ENCODE data around the gene ANO2. TPM values are rescaled to one million over a fixed set of nuclear protein-coding genes. Genes with fewer than 3 reads are reported as not detected.

The ANO2 gene
- polyA plus RNA-seq, 1 donor from 2014 or later = 1.8 TPM

GRCh38 chr12:5905757-5906156 is 39.3 kb downstream of the ANO2 start:
- no peak overlapping the region for H3K27ac ChIP-seq (ENCODE audit: low read length)
- no peak overlapping the region for H3K4me2 ChIP-seq (ENCODE audit: low read length)
- H3K27me3 ChIP-seq (ENCODE audit: insufficient read depth, low read depth, low read length) = no peaks in the 10 kb centered on the region
- no peaks in the 10 kb centered on the region for H3K79me2 ChIP-seq (replicated peaks; ENCODE audit: insufficient read depth, low read length)
- H2AFZ ChIP-seq (ENCODE audit: low read depth, low read length) = no peak overlapping the region
- no peak overlapping the region for H3K4me3 ChIP-seq (ENCODE audit: low read length)
- no peaks in the 10 kb centered on the region for H3K36me3 ChIP-seq (ENCODE audit: insufficient read depth, low read length)
- no peaks in the 10 kb centered on the region for H3K9me3 ChIP-seq (ENCODE audit: low read length)
- H3F3A ChIP-seq (ENCODE audit: insufficient read depth, low read length, poor library complexity, severe bottlenecking) = no peaks in the 10 kb centered on the region
- no peaks in the 10 kb centered on the region for H4K20me1 ChIP-seq (ENCODE audit: insufficient read depth)
- no peak for TF ChIP-seq EZH2 (IDR thresholded peaks at IDR 0.05; ENCODE audit: borderline replicate concordance, insufficient read depth, low read length, poor library complexity, severe bottlenecking)
- no peak for TF ChIP-seq CTCF (IDR thresholded peaks at IDR 0.05; ENCODE audit: poor library complexity, severe bottlenecking)
- no peak for TF ChIP-seq REST (IDR thresholded peaks at IDR 0.05; ENCODE audit: borderline replicate concordance)
- no peak for TF ChIP-seq RAD21 (conservative IDR thresholded peaks at IDR 0.05)
- TF ChIP-seq EP300 (conservative IDR thresholded peaks at IDR 0.05; ENCODE audit: poor library complexity, severe bottlenecking) = no peak
- TF ChIP-seq SMC3 (conservative IDR thresholded peaks at IDR 0.05; ENCODE audit: poor library complexity) = no peak
- no peak overlapping the region for H3K9ac ChIP-seq (ENCODE audit: low read length)
- no peaks in the 10 kb centered on the region for H3K9me2 ChIP-seq (ENCODE audit: insufficient read depth, low read length)

GRCh38 chr12:5904969-5905368 is 40.1 kb downstream of the ANO2 start:
- H3K9me2 ChIP-seq (ENCODE audit: insufficient read depth, low read length) = no peaks in the 10 kb centered on the region
- H3K9me3 ChIP-seq (ENCODE audit: low read length) = no peaks in the 10 kb centered on the region
- no peaks in the 10 kb centered on the region for H4K20me1 ChIP-seq (ENCODE audit: insufficient read depth)
- H2AFZ ChIP-seq (ENCODE audit: low read depth, low read length) = no peak overlapping the region
- no peaks in the 10 kb centered on the region for H3K79me2 ChIP-seq (replicated peaks; ENCODE audit: insufficient read depth, low read length)
- H3K4me3 ChIP-seq (ENCODE audit: low read length) = no peak overlapping the region
- H3K27me3 ChIP-seq (ENCODE audit: insufficient read depth, low read depth, low read length) = no peaks in the 10 kb centered on the region
- H3K36me3 ChIP-seq (ENCODE audit: insufficient read depth, low read length) = no peaks in the 10 kb centered on the region
- TF ChIP-seq REST (IDR thresholded peaks at IDR 0.05; ENCODE audit: borderline replicate concordance) (no peak), RAD21 (conservative IDR thresholded peaks at IDR 0.05) (no peak), TAF1 (IDR thresholded peaks at IDR 0.05; ENCODE audit: low read depth) (no peak), POLR2AphosphoS5 (IDR thresholded peaks at IDR 0.05) (no peak), CTCF (IDR thresholded peaks at IDR 0.05; ENCODE audit: poor library complexity, severe bottlenecking) (no peak), SMC3 (conservative IDR thresholded peaks at IDR 0.05; ENCODE audit: poor library complexity) (no peak), MXI1 (conservative IDR thresholded peaks at IDR 0.05; ENCODE audit: poor library complexity, severe bottlenecking) (no peak), EP300 (conservative IDR thresholded peaks at IDR 0.05; ENCODE audit: poor library complexity, severe bottlenecking) (no peak), EZH2 (IDR thresholded peaks at IDR 0.05; ENCODE audit: borderline replicate concordance, insufficient read depth, low read length, poor library complexity, severe bottlenecking) (no peak)
- no peak overlapping the region for H3K4me2 ChIP-seq (ENCODE audit: low read length)
- no peak overlapping the region for H3K9ac ChIP-seq (ENCODE audit: low read length)
- no peak overlapping the region for H3K27ac ChIP-seq (ENCODE audit: low read length)
- H3F3A ChIP-seq (ENCODE audit: insufficient read depth, low read length, poor library complexity, severe bottlenecking) = no peaks in the 10 kb centered on the region

Measured in neural cell (in vitro differentiated cells).